NOMO-1 treated with dmso at 0.1 percent for 144 hours (cell line): Measurements from ENCODE around the gene OPN4.

Experiments
- DNase-seq: peaks from one replicate; lab custom pipeline; 2025; ENCODE audit not compliant: unreplicated experiment; lab: John Stamatoyannopoulos, UW

The OPN4 gene

DNA sequence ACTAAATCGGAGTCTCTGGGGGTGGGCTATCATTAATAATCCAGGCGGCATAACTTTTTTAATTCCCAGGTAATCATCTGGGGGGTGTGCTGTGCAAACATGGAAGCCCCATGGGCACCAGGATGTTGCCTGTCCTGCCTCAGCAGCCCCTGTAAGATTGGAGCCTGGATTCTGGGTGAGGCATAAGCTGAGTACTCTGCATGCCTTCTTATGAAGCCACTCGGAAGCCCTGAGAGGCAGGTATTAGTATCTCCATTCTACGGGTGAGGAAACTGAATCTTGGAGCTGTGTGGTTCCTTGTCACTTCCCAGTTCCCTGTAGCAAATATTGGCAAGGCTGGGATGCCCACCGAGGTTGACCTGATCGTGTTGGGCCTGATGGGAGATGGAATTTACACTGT lies 7.4 kb upstream of the OPN4 start:
- no peak for DNase-seq

DNA sequence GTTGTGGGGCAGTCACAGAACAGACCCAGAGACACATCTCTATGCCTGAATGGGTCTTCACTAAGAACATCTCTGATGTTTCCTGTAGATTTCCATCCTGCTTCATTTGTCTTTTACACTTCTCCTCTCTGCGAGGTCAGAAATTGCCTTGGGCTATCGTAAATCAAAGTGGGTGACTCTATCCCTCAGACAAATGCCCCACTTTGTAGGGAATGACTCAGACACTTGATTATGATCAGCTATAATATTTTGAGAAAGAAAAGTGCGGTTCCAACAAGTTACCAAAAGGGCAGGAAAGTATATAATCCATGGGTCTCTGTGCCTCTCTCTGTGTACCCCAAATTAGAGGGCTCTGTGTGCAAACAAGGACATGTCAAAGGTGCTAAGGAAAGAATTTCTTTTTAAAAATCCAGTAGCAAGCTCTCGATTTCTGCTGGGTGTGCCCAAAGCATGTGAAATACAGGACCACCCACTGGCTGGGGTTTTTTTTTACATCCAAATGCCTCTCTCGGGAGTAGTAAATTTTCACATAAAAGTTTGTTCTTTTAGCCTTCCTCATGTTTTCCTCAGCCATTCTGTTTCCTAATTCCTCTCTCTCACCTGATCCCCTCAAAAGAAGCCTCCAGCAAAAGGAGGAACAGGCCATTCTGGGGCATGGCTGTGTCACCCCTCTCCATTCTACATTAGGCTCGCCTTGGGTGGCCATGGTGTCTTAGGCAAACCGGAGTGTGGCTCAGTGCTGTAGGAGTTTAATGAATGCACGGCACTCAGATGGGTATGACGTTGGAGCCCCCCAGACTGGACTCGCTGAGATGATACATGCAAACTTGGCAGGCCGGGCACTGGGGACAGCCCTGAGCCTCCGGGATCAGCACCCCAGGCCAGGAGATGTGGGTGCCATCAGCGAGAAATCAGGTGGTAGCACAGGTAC lies 6.3 kb upstream of the OPN4 start:
- DNase-seq: no peak

DNA sequence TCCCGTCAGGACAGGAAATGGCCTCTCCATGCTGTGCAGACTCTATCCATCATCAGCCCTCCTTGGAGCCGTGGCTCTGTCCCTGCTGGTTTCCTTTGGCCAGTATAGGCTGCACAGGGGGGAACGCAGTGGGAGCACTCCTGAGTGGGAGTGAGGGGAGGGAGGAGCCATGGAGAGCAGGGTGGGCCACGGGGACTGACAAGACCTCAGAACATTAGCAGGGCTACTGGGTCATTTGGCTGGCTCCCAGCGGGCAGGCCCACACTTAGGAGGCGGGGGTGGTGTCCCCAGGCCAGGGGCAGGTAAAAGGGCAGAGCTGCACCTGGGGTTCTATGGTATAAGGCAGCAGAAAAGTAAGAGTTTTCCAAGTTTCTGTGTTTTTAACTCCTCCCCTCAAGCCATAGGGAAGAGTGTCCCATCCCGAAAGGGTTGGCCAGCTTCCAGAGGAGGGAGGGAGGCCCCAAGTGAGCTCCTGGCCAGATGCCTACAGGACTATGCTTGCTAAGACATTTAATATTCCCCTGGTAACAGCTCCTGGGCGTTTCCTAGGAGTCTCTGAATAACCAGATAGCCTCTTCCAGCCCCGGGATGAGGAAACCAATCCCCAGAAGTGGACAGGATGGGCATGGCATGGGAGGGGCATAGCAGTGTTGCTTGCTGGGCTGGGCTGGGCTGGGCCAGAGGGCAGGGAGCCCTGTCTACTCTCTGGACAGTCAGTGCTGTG lies 5.5 kb upstream of the OPN4 start:
- no peak for DNase-seq

DNA sequence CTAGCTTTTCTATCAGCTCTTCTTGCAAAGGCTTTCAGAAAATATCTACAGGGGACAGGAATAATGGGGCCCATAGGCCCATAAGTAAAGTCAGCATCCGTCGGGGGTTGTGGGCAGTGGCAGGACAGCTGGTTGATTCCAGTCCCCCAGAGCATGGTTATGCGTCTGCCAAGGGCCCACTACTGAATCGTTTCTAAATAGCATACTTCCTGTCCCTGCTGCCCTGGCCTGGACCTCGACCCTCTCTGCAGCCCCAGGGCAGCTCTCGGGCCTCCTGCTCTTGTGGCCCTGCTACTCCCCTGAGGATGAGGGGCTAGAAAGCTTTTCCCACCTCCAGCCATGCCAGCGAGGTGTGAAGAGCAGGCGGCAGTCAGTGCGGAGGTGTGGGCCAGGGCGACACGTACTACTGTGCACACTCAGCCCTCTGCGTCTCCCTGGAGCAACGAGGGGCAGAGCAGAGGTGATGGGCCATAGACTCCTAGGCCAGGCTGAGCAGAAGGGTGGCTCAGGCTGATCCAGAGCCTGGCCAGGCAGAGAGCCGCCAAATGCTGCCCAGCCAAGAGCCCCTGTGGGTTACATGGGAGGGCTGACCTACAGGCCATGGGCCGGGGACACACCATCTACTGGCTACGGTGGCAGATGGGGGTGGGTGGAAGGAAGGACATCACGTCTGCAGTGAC lies 4.7 kb upstream of the OPN4 start:
- DNase-seq: no peak

DNA sequence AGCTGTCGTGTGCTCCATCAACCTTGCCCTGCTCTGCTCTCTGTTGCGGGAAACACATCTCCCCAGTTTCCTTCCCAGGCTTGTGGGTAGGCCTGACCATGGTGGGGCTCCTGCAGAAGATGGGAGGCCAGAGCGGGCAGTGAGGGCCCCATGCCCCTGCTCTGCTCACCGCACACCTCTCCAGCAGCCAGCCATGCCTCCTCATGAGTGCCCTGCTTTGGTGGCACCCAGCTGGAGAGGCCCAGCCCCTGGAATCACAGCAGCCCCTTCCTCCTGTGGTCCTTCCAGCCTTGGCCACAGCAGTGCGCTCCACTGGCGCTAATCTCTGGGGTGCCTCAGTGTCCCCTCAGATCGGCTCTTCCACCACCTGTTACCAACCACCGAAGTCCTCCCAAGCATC lies 4.2 kb upstream of the OPN4 start:
- DNase-seq: no peak

DNA sequence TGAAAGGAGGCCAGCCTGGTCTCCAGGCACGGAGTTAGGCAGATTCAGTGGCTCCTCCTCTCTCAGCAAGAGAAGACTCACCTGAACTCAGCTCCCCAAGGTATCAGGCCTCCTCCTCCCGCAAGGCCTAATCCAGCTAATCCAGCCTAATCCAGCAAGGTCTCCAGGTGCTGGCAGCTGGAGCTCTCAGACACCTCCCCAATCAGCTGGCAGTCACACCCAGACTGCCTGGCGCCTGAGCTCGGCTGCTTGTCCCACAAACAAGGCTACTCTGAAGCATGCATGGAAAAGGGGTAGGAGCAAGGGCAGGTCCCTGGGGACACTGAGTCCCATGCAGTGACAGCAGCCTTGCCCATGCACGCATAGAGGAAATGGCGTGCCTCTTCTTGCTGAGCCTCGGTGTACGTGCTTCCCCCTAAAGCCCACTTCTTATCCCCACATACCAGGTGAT lies 3.3 kb upstream of the OPN4 start:
- no peak for DNase-seq

DNA sequence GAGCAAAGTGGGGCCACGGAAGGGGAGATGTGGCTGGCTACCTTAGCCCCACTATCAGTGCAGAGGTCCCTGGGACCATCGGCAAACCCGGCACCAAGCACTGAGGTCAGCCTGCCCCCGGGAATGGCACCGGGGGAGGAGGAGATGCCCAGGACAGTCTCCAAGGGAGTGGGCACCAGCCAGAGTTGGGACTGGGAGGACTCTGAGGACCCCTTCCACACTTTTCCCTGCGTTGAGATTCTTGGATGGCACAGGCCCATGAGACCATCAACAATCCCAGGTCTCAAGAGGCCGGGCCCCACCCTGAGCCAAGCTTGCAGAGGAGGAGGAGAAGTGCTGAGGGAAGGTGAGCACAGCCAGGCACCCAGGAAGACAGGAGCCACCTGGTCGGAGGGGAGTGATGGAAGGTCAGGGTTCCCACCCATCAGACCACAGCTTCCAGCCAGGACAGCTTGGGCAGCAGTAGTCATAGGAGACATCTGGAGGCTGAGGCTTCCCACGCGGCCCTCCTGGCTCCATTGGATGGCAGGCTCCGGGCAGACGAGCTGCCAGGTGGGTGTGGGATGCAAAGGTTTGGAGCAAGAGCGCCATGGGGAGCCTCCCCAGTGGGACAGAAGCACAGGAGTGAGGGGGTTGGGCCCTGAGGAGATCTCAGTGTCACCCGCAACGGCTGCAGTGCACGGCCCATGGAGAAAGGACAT lies 2.6 kb upstream of the OPN4 start:
- no peak for DNase-seq

DNA sequence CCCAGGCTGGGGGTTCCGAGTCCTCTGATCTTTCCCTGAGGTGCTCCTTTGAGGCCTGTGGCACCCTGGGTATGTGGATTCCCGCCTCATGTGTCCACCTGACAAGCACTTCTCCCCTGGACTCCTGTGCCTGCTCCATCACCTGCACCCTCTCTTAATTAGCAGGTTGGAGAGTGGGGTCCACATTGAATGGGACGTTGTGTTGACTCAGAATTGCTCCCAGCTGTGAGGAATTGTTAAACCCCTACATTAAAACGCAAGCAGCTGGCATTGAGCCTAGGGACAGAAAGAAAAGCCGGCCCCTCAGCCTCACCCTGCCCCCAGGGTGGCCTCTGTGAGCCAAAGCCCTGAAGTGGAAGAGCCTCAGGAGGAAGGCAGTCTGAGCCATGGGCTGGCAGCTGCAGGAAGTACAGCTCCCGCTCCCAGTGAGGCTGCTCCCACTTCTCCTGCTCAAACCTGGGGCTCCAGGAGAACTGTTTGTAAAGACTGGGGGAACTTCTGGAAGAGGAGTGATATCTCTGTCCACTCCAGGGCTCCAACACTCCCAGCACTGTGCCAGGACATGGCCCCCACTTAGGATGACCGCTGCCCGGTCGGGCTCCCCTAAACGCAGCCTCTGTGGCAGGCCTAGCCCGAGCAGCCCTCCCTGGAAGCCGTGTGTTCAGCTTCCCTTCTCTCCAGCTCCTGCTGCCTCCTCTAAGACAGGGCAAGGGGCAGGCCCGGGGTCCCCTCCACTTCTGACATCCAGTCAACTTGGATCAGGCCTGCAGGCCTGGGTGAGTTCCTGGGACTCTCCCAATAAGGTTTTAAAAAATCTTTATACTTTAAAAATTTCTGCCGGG lies 1.8 kb upstream of the OPN4 start:
- DNase-seq: no peak

DNA sequence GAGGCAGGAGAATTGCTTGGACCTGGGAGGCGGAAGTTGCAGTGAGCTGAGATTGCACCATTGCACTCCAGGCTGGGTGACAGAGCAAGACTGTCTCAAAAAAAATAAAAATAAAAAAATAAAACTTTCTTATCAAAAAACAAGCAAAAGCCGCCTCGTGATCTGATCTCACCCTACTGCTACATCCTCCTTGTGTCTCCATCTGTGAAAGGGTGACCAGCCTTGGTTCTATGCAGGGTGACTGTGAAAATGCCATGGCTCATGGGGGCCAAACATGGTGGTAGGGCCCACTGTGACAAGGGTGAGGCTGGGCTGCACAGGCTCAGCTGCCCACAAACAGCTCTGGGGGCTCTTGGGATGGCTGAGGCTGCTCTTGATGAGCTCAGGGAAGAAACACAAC lies 968 bp upstream of the OPN4 start:
- DNase-seq: no peak

DNA sequence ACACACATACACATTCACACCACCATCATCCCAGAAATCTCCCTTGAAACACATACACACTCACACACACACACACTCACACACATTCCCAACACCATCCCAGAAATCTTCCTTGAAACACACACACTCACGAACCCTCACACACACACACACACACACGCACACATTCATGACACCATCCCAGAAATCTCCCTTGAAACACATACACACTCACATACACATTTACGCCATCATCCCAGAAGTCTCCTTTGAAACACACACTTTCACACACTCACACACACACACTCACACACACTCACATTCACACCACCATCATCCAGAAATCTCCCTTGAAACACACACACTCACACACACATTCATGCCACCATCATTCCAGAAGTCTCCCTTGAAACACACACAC lies 360 bp upstream of the OPN4 start:
- DNase-seq: no peak

DNA sequence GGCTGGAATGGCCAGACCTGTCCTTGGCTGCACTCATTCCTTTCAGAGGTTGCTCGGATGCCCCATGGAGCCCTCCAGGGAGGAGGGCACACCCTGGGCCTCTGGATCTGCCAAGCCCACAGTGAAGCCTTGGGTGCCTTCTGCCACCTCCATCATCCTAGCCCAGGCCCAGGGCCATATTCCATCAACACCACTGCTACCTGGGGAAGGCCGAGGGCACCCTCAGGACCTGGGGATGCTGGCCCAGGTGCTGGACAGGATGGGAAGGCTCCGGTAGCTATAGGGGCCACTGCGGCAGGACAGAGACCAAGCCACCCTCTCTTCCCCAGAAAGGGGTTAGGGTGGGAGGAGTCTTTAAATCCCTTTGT lies 810 bp downstream of the OPN4 start:
- DNase-seq: no peak

DNA sequence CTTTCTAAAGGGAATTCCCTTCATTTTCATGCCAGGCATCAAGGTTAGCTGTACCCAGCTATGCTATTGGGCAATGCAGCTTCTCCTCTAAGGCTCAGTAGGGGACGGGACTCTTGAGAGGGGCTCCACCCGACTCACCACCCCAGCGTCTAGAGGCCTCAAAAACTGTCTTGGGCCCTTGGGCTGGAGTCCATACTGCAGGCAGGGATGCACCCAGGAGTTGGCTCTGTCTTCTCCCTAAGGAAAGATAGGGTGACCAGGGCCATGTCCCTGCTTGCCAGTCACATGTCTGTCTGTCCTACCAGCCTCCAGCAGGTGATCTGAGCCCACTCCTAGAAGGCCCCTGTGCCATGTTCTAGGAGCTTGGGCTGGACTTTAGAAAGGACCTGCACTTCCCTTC lies 1.2 kb downstream of the OPN4 start:
- DNase-seq: no peak

DNA sequence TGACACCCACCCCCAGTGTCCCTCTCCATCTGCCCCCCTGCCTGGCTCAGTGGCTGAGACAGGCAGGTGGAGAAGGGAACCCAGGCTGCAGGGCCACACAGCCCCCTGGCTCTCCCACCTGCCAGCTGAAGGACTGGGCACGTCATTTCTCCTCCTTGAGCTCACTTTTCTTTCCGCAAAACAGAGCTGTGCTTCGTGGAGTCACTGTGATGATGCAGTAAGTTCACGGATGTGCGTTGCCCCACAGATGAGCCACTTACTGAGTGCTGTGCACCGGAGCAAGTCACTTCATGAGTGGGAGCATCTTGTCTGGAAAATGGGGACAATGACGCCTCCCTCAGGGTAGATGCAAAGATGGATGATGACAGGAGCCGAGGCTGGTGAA lies 2.7 kb downstream of the OPN4 start:
- no peak for DNase-seq

DNA sequence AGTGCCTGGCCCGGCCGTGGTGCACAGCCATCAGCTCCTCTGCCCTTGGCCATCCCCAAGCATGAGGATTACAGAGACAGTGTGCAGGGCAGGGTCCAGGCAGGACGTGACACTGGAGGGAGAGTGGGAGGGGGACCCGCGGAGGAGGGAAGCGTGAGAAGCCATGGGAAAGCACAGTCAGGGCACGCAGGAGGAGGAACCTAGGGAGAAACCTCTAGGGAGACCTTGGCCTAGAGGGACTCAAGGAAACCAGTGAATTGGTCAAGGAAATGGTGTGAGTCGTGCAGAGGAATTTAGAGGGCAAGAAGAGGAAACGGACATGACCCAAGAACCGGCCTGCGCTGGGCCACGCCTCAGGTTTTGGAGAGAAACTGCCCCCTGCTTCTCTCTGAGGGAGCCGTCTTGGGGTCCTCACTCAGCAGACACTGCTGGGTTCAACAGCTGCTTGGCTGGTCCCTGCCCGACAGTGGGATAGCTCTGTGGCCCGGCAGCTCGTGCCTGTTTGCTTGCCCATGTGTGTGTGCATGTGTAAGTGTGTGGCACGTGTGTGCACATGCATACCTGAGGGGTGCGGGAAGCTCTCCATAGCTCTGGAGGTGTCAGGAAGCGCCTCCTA lies 3.2 kb downstream of the OPN4 start:
- no peak for DNase-seq

DNA sequence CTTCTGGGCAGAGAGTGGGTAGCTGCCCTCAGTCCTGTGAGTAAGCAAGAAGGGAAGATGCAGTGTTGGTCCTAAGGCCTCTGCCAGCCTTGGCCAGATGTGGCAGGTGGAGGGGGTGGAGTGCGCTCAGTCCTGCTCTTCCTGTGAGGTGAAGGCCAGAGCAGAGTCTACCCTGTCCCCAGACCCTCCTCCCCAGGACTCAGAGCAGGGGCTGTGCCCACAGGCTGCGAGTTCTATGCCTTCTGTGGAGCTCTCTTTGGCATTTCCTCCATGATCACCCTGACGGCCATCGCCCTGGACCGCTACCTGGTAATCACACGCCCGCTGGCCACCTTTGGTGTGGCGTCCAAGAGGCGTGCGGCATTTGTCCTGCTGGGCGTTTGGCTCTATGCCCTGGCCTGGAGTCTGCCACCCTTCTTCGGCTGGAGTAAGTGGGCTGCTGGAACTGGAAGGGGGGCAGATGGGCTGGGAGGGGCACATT lies 4.0 kb downstream of the OPN4 start:
- no peak for DNase-seq

DNA sequence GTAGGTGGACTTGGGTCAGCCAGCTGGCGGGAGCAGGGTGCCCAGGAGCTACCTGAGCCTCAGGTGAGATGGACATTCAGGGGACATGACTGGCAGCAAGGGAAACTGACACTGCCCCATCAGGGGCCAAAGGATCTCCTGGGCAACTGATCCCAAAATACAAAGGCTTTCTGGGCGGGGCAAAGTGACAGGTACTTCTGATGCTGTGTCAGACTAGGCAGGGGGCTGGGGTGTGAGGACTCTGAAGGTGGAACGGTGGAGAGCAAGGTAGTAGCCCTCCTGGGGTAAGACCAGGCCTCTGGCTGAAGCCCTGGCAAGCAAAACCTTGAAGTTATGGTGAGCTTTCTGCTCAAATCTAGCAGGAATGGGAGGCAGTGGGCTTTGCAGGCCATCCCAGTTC lies 4.4 kb downstream of the OPN4 start:
- no peak for DNase-seq

DNA sequence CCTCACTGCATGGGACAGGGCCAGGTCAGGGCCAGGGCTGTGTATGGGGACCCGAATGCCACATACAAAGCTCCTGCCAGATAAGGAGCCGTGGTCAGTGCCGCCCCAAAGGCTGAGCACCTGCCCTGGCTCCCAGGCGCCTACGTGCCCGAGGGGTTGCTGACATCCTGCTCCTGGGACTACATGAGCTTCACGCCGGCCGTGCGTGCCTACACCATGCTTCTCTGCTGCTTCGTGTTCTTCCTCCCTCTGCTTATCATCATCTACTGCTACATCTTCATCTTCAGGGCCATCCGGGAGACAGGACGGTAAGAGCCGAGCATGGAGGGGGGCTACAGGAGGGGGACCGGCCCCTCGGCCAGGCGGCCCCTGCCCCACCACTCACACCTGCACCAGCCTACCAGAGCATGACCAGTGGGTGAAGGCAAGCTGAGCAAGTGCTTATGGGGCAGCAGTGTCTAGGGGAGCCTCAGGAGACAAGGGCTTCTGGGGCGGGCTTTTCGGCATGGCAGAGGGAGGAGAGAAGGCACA lies 4.9 kb downstream of the OPN4 start:
- no peak for DNase-seq

DNA sequence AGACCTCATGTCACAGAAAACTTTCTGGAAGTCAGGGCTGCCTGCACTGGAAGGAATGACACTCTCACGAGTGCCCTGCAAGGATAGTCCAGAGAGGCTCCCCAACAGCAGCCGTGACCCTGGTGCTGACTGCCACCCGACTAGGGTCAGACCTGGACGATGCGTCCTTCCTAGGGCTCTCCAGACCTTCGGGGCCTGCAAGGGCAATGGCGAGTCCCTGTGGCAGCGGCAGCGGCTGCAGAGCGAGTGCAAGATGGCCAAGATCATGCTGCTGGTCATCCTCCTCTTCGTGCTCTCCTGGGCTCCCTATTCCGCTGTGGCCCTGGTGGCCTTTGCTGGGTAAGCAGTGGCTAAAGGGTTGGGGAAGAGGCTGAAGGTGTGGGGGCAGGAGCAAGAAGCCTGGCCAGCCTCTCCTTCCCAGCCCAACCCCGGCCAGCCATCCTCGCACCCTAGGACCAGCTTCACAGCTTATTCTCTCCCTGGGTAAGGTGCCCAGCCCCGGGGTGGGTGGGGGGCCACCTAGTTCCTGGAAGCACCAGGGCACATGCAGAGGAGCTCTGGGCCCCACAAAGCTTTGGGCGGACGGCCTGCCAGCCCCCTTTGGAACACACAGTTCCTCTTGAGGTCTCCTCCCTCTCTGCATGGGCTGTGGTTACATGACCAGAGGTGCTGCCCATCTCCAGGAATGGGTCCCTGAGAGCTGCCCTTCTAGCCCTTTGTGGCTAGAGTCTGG lies 5.5 kb downstream of the OPN4 start:
- DNase-seq: no peak
